OCI-LY3 (cell line): ENCODE measurements around the gene EIF2S1.

ENCODE experiments used
- H2AFZ ChIP-seq: fragments of 200-600, 300-600 bp; shearing (Covaris generic); 2 replicates; pipeline ENCODE4 v1.6.0; 2014; ENCODE audit warnings: antibody characterized with exemption, low read depth, low read length
- H3K27ac ChIP-seq: fragments of 200-600, 300-600 bp; sonication (generic); 2 replicates; pipeline ENCODE4 v1.5.1; 2014; ENCODE audit warnings: mild to moderate bottlenecking, low read length, moderate library complexity, mixed read lengths
- H3K27me3 ChIP-seq: fragments of 200-600, 300-600 bp; sonication (generic); 2 replicates; pipeline ENCODE4 v1.6.1; 2014; ENCODE audit warnings: low read depth, low read length, mixed read lengths
- H3K36me3 ChIP-seq: fragments of 200-600, 300-600 bp; sonication (generic); replicated peaks from 2 replicates; pipeline ENCODE3; 2014; ENCODE audit warnings: low read depth, low read length, mixed read lengths
- H3K4me1 ChIP-seq: fragments of 300-600, 200-600 bp; sonication (generic); 2 replicates; pipeline ENCODE4 v1.6.1; 2014; ENCODE audit warnings: low read length, mixed read lengths
- H3K4me2 ChIP-seq: fragments of 200-600, 300-600 bp; sonication (generic); 2 replicates; pipeline ENCODE4 v1.6.1; 2014; ENCODE audit warnings: low read length, mixed read lengths
- H3K4me3 ChIP-seq: fragments of 300-600, 200-600 bp; sonication (generic); 2 replicates; pipeline ENCODE4 v1.5.1; 2014; ENCODE audit warnings: antibody characterized with exemption, mild to moderate bottlenecking, low read length, moderate library complexity
- H3K79me2 ChIP-seq: fragments of 300-600, 200-600 bp; shearing (Covaris generic); 2 replicates; pipeline ENCODE4 v1.6.1; 2014; ENCODE audit warnings: mild to moderate bottlenecking, low read length, mixed read lengths
- H3K9ac ChIP-seq: fragments of 300-600, 200-600 bp; shearing (Covaris generic); 2 replicates; pipeline ENCODE4 v1.6.0; 2014; ENCODE audit warnings: mild to moderate bottlenecking, low read length, moderate library complexity
- H3K9me3 ChIP-seq: fragments of 200-600, 300-600 bp; shearing (Covaris generic); 2 replicates; pipeline ENCODE4 v1.6.1; 2014; ENCODE audit warnings: low read length, mixed read lengths; ENCODE audit not compliant: insufficient read depth
- H4K20me1 ChIP-seq: fragments of 200-600, 300-600 bp; sonication (generic); 2 replicates; pipeline ENCODE4 v1.6.1; 2016; ENCODE audit warnings: low read length, mixed read lengths; ENCODE audit not compliant: insufficient read depth
- CTCF ChIP-seq: fragments of 200-600, 300-600 bp; sonication (generic); IDR thresholded peaks from 2 replicates; pipeline ENCODE4 v1.5.1; 2014; ENCODE audit warnings: antibody characterized with exemption, low read length, low read depth
- EZH2phosphoT487 ChIP-seq: fragments of 200-600 bp; shearing (Covaris generic); IDR thresholded peaks from 2 replicates; pipeline ENCODE4 v1.6.1; 2018; ENCODE audit warnings: antibody characterized with exemption, mixed run types, low read depth

Gene EIF2S1

GRCh38 chr14:67385618-67386017 is 25.5 kb downstream of the EIF2S1 start:
- no peaks in the 10 kb centered on the region for H4K20me1 ChIP-seq
- TF ChIP-seq EZH2phosphoT487 = no peak
- TF ChIP-seq CTCF = no peak
- H3K27ac ChIP-seq = no peak overlapping the region
- peaks cover 70% of the 10 kb centered on the region for H3K36me3 ChIP-seq
- H3K4me2 ChIP-seq = no peak overlapping the region
- H3K27me3 ChIP-seq = no peaks in the 10 kb centered on the region
- H3K79me2 ChIP-seq = no peaks in the 10 kb centered on the region
- H2AFZ ChIP-seq = no peak overlapping the region
- no peak overlapping the region for H3K4me3 ChIP-seq
- no peaks in the 10 kb centered on the region for H3K4me1 ChIP-seq
- H3K9ac ChIP-seq = no peak overlapping the region
- no peaks in the 10 kb centered on the region for H3K9me3 ChIP-seq

- peaks cover 55% of the 10 kb centered on the region for H3K36me3 ChIP-seq
Measured at GRCh38 chr14:67387195-67387594, 27.1 kb downstream of the EIF2S1 start.

GRCh38 chr14:67389275-67389674 is 29.1 kb downstream of the EIF2S1 start:
- Histone ChIP-seq H3K27me3 (no peaks in the 10 kb centered on the region), H2AFZ (no peak overlapping the region), H3K4me3 (no peak overlapping the region), H3K27ac (no peak overlapping the region), H3K4me2 (no peak overlapping the region), H3K36me3 (peaks cover 34% of the 10 kb centered on the region), H4K20me1 (no peaks in the 10 kb centered on the region), H3K9ac (no peak overlapping the region), H3K4me1 (no peaks in the 10 kb centered on the region), H3K9me3 (no peaks in the 10 kb centered on the region), H3K79me2 (no peaks in the 10 kb centered on the region)
- no peak for TF ChIP-seq EZH2phosphoT487
- no peak for TF ChIP-seq CTCF

More at GRCh38 chr14:67387195-67387594, 27.1 kb downstream of the EIF2S1 start:
- TF ChIP-seq CTCF (no peak), EZH2phosphoT487 (no peak)
- Histone ChIP-seq H4K20me1 (no peaks in the 10 kb centered on the region), H3K9ac (no peak overlapping the region), H3K27me3 (no peaks in the 10 kb centered on the region), H3K79me2 (no peaks in the 10 kb centered on the region), H3K4me1 (no peaks in the 10 kb centered on the region), H3K4me2 (no peak overlapping the region), H3K27ac (no peak overlapping the region), H3K9me3 (no peaks in the 10 kb centered on the region), H3K4me3 (no peak overlapping the region), H2AFZ (no peak overlapping the region)

GRCh38 chr14:67389811-67390534 is 29.8 kb downstream of the EIF2S1 start:
- H3K4me3 ChIP-seq = no peak overlapping the region
- no peaks in the 10 kb centered on the region for H3K9me3 ChIP-seq
- no peaks in the 10 kb centered on the region for H3K4me1 ChIP-seq
- H3K27me3 ChIP-seq = no peaks in the 10 kb centered on the region
- no peak overlapping the region for H3K27ac ChIP-seq
- H3K36me3 ChIP-seq = peaks cover 27% of the 10 kb centered on the region
- no peak overlapping the region for H2AFZ ChIP-seq
- no peak for TF ChIP-seq EZH2phosphoT487
- TF ChIP-seq CTCF = no peak
- H3K4me2 ChIP-seq = no peak overlapping the region
- H3K9ac ChIP-seq = no peak overlapping the region
- H3K79me2 ChIP-seq = no peaks in the 10 kb centered on the region
- no peaks in the 10 kb centered on the region for H4K20me1 ChIP-seq
